ENCODE results near the gene ATRN.

GRCh38 chr20:3696745-3697587 is 226.1 kb downstream of the ATRN start:
- TF ChIP-seq CTCF (IDR thresholded peaks at IDR 0.05 in 4 of 5, conservative IDR thresholded peaks at IDR 0.05 in 1 of 5) (no peak), POLR2A (IDR thresholded peaks at IDR 0.05) (no peak)
